Stimulated activated CD8-positive, alpha-beta memory T cell treated with anti-CD3 and anti-CD28 coated beads, Interleukin-15, amount 100 ng/mL, for 1 hour (primary cell): Measurements from ENCODE around the gene LOXHD1.

ENCODE experiments used
- DNase-seq: peaks from one replicate; pipeline ENCODE4 v3.0.0-alpha.2; 2020; ENCODE audit warnings: low read depth

LOXHD1 gene

GRCh38 chr18:46629361-46629760, 27.7 kb downstream of the LOXHD1 start:
- DNase-seq, result no peak

GRCh38 chr18:46628206-46628605, 28.8 kb downstream of the LOXHD1 start:
- DNase-seq, result no peak

GRCh38 chr18:46627136-46627535, 29.9 kb downstream of the LOXHD1 start:
- no peak for DNase-seq

- no peak for DNase-seq
Measured at GRCh38 chr18:46625069-46625468, 32.0 kb downstream of the LOXHD1 start.

- no peak for DNase-seq
Measured at GRCh38 chr18:46624127-46624526, 32.9 kb downstream of the LOXHD1 start.

- DNase-seq, result no peak
Measured at GRCh38 chr18:46623541-46623940, 33.5 kb downstream of the LOXHD1 start.

GRCh38 chr18:46622999-46623398, 34.0 kb downstream of the LOXHD1 start:
- DNase-seq, result no peak

GRCh38 chr18:46622451-46622850, 34.6 kb downstream of the LOXHD1 start:
- no peak for DNase-seq

GRCh38 chr18:46621871-46622270, 35.1 kb downstream of the LOXHD1 start:
- no peak for DNase-seq

GRCh38 chr18:46621111-46621766, 35.8 kb downstream of the LOXHD1 start:
- DNase-seq, result no peak

GRCh38 chr18:46619559-46619958, 37.5 kb downstream of the LOXHD1 start:
- no peak for DNase-seq

- DNase-seq, result no peak
Measured at GRCh38 chr18:46615720-46616119, 41.3 kb downstream of the LOXHD1 start.

- no peak for DNase-seq
Measured at GRCh38 chr18:46609048-46609447, 48.0 kb downstream of the LOXHD1 start.

GRCh38 chr18:46607926-46608325, 49.1 kb downstream of the LOXHD1 start:
- DNase-seq, result no peak

- DNase-seq, result no peak
Measured at GRCh38 chr18:46601141-46601805, 55.7 kb downstream of the LOXHD1 start.

GRCh38 chr18:46596119-46596518, 60.9 kb downstream of the LOXHD1 start:
- no peak for DNase-seq

- no peak for DNase-seq
Measured at GRCh38 chr18:46591783-46592391, 65.1 kb downstream of the LOXHD1 start.

- DNase-seq, result no peak
Measured at GRCh38 chr18:46590103-46590502, 66.9 kb downstream of the LOXHD1 start.

GRCh38 chr18:46588971-46589660, 67.9 kb downstream of the LOXHD1 start:
- DNase-seq, result no peak

- DNase-seq, result no peak
Measured at GRCh38 chr18:46587600-46587999, 69.4 kb downstream of the LOXHD1 start.

GRCh38 chr18:46583711-46584110, 73.3 kb downstream of the LOXHD1 start:
- no peak for DNase-seq

- no peak for DNase-seq
Measured at GRCh38 chr18:46581648-46582047, 75.4 kb downstream of the LOXHD1 start.

GRCh38 chr18:46578987-46579386, 78.0 kb downstream of the LOXHD1 start:
- DNase-seq, result no peak
